ENCODE measurements around the gene LIPT2.

The LIPT2 gene

GRCh38 chr11:74504100-74504691 lies 10.7 kb upstream of the LIPT2 start:
- DNase-seq (ENCODE audit: insufficient read length, low spot score) (no peak), FAIRE-seq (no peak)

- FAIRE-seq, result no peak
- DNase-seq (ENCODE audit: insufficient read length, low spot score), result no peak
Observed at GRCh38 chr11:74494916-74495315, 1.4 kb upstream of the LIPT2 start.

DNA sequence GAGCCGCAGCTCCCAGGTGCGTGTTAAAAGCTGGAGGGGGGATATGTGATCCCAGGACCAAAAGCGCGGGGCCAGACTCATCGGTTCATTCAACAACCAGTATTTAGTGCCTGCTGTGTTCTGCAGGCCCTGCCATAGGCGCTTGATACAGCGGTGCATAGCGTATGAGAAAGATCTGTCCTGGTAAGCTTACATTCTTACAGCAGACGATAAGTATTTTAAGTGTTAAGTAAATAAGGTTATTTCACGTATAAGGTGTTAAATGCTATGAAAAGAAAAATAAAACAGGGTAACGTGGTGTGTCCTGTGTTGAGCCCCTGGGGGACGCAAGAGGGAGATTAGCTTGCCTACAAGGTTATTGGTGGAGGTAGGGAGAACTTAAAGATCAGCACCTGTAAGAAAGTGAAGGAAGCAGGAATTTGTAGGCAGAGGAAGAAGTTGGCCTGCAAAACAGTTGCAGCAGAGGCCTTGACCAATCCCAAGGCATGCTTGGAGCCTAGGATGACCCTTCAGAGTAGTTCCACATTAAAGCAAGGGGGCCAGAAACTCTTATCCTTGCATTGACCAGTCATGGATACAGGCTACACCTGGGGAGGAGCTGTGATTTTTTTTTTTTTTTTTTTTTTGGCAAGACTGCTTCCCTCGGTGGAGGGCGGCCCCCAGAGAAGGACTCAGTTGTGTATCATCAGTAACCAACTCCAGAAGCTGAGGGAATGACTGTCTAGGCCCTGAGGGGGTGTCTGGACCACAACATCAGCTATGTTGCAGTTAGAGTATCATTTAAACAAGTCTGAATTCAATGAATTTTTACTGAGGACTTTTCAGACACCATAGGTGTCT lies 487 bp upstream of the LIPT2 start:
- DNase-seq (ENCODE audit: insufficient read length, low spot score), result no peak
- FAIRE-seq, result peak; percentile 61

DNA sequence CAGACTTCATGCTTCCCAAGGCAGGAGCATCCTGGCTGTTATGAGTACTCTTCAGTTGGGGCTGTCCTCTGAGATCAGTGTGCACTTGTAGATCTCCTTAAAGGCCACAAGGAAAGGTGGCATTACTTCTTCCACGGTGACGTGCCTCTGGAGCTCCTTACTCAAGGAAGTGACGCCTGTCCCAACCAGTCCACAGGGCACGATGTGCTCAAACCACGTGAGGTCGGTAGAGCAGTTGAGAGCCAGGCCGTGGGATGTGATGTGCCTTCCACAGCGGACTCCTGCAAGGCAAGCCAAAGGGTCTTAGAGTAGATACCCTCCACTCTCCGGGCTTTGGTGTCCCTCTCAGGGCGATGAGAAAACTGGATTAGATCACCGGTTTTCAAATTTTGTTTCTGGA lies 1.4 kb downstream of the LIPT2 start:
- no peak for FAIRE-seq
- no peak for DNase-seq (ENCODE audit: insufficient read length, low spot score)

GRCh38 chr11:74490941-74491340 lies 2.6 kb downstream of the LIPT2 start:
- FAIRE-seq, result no peak

DNA sequence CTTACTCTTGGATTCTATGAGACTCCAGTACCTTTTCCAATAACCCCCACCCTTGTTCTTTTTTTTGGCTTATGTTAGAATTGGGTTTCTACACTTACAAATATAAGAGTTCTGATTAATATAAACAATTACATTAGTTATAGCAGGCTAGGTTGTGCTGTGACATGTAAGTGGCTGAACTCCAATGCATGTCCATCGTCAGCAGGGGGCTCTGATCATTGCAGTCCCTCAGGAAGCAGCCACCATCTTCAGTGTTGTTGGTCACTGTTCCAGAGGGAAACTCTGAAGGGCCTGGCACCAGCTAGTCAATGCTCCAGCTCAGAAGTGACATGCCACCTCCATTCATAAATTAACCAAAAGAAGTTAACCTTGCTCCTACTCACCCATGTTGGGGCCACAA lies 5.6 kb downstream of the LIPT2 start:
- FAIRE-seq (no peak), DNase-seq (ENCODE audit: insufficient read length, low spot score) (no peak)

More at GRCh38 chr11:74490941-74491340, 2.6 kb downstream of the LIPT2 start:
- DNase-seq (ENCODE audit: insufficient read length, low spot score), result no peak

- no peak for FAIRE-seq
Observed at GRCh38 chr11:74485868-74486267, 7.7 kb downstream of the LIPT2 start.

DNA sequence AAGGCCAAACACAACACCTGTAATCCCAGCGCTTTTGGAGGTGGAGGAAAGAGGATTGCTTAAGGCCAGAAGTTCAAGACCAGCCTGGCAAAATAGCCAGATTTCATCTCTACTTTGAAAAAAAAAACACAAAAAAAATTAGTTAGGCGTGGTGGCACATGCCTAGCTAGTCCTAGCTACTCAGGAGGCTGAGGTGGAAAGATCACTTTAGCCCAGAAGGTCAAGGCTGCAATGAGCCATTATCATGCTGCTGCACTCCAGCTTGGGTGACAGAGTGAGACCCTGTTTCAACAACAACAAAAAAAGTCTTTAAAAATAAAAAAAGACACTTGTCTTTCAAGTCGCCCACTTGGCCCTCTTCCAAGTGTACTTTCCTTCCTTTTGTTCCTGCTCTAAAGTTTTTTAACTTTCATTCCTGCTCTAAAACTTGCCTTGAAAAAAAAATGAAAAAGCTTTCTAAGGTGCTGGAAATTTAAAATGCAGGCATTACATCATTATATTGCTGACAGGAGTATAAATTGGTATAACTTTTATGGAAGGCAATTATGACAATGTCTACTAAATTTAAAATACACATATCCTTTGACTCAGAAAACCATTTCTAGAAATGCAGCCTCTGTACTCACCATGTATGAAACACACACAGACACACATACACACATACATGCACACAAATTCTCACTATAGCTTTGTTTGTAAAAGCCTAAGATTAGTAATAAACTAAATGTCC lies 12.7 kb downstream of the LIPT2 start:
- DNase-seq (ENCODE audit: insufficient read length, low spot score) (no peak), FAIRE-seq (no peak)

More at GRCh38 chr11:74485868-74486267, 7.7 kb downstream of the LIPT2 start:
- DNase-seq (ENCODE audit: insufficient read length, low spot score), result no peak

DNA sequence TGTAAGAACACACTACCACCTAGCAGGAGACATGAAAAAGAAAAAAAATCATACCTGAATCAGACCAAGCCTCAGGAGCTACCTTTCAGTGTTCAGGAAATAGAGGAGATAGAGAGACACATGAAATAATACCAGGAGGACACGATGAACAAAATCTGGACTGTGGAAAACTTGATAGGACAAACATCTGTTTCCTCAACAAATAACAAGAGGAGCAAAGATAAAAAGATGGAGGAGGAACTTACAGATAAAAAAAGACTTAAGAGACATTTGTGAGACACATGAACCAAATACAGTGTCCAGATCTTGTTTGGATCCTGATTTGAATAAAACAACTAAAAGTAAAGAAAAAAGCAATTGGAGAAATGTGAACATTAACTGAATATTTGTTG lies 13.8 kb downstream of the LIPT2 start:
- DNase-seq (ENCODE audit: insufficient read length, low spot score) (no peak), FAIRE-seq (no peak)

- no peak for DNase-seq (ENCODE audit: insufficient read length, low spot score)
- no peak for FAIRE-seq
Observed at GRCh38 chr11:74478877-74479731, 14.4 kb downstream of the LIPT2 start.

DNA sequence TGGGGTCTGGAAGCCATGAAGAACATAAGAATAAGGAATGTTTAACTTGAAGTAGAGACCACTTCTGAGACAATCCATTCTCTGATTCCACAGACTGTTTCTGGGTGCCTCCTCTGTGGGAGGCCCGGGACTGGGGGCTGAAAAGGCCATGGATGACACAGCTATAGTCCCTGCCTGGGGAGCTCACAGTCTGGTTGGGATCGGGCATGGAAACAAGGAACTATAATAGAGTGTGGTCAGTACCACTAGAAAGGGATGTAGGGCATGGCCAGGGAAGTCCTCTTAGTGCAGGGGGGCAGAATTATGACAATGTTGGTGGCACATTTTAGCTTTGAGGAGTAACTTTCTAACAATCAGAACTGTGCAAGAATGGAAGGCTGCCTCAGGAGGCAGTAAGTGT lies 17.0 kb downstream of the LIPT2 start:
- FAIRE-seq, result no peak

DNA sequence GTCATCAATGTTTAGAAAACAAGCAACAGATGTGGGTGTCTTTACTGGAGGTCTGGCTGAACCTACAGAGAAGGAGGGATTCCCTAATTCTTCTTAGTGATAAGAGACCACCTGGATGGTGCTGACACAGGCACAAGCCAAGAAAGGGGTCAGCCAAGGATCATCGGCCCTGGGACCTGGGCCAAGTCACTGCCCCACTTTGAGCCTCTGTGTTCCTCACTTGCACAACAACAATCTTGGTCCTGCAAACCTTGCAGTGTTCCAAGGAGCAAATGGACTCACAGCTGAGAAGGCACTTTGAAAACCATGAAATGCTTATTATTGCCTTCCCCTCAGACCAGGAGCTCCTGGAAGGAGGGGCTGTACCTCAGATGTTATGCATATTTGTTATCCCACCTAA lies 19.2 kb downstream of the LIPT2 start:
- FAIRE-seq, result no peak
- no peak for DNase-seq (ENCODE audit: insufficient read length, low spot score)

More for the DNA sequence above, 17.0 kb downstream of the LIPT2 start:
- DNase-seq (ENCODE audit: insufficient read length, low spot score), result no peak

- DNase-seq (ENCODE audit: insufficient read length, low spot score), result no peak
- no peak for FAIRE-seq
Observed at GRCh38 chr11:74473382-74474173, 19.9 kb downstream of the LIPT2 start.

DNA sequence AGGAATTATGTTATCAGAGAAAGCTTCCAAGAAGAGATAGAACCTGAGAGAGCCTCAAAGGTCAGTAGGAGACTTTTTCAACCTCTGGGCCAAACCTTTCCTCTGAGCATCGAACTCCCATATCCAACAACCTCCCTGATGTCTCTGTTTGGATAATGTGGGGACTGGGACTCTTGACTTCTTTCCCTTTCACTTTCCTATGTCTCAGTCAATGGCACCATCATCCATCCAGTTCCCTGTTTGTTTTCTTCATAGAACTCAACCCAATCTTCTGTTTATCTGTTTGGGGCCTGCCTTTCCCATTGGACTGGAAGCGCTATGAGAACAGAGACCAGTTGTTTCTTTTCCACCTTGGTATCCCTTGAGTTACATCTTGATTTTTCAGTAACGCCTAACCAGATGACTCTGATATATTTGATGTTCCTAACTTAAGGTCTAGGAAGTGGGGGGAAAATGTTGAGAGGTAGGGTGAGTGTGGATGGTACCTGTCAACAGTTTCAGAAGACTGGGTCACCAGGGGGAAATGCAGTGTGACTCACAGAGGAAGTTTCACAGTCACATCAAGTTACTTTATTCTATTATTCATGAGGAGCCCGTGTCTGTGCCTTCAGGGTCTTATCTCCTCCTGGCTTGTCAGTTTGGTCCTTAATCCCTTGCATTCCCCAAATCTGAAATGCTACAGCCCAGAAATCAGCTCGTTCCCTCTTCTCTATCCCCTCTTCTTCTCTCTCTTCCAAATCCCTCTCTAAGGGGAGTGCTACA lies 21.7 kb downstream of the LIPT2 start:
- DNase-seq (ENCODE audit: insufficient read length, low spot score) (no peak), FAIRE-seq (no peak)

GRCh38 chr11:74471037-74471436 lies 22.5 kb downstream of the LIPT2 start:
- DNase-seq (ENCODE audit: insufficient read length, low spot score) (no peak), FAIRE-seq (no peak)

GRCh38 chr11:74470526-74470925 lies 23.0 kb downstream of the LIPT2 start:
- FAIRE-seq (no peak), DNase-seq (ENCODE audit: insufficient read length, low spot score) (no peak)

DNA sequence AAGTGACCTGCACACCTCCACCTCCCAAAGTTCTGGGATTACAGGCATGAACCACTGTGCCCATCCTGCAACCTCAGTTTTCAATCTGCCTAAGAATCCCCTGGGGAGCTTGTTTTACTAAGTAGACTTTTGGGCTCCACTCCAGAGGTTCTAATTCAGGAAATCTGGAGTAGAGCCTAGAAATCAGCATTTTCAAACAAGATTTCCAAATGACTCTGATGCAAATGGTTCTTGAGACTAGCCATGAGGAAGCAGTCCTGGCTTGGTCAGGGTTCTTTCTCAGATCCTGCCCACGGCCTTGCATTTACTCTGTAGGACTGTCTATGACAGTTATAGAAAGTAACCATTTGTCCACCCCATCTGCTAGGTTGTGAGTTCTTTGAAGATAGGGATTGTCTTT lies 24.6 kb downstream of the LIPT2 start:
- DNase-seq (ENCODE audit: insufficient read length, low spot score) (no peak), FAIRE-seq (no peak)

DNA sequence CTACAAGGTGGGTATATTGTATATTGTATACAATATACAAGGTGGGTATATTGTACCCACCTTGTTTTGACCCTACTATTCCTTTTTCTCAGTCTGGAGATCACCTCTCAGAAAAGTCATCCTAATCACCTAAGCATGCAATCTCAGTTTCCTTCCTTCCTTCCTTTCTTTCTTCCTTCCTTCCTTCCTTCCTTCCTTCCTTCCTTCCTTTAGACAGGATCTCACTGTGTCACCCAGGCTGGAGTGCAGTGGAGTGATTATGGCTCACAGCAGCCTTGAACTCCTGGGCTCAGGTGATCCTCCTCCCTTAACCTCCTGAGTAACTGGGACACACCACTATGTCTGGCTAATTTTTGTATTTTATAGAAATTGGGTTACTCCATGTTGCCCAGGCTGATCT lies 25.0 kb downstream of the LIPT2 start:
- DNase-seq (ENCODE audit: insufficient read length, low spot score) (no peak), FAIRE-seq (no peak)

DNA sequence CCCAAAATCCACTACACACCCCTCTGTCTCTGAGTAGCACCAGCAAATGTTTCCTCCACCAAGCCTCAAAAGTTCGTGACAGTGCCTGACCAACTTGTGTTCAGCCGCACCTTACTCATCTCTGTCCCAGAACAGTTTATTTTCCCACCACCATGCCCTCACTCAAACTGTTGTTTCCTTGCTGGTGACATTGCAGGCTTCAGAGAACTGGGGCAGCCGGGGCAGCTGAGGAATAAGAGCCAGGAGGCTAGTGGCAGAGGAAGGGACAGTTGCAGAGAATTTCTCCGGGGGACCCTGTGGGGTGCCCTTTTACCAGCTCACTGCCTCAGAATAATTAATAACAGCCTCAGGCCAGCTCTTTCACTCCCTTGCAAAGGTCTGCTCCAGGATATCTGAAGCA lies 25.5 kb downstream of the LIPT2 start:
- FAIRE-seq, result no peak

More for the DNA sequence above, 25.5 kb downstream of the LIPT2 start:
- no peak for DNase-seq (ENCODE audit: insufficient read length, low spot score)
